Heart left ventricle (tissue), 13 donors: ENCODE results near the gene OR7G3.

Experiments used
- CTCF ChIP-seq, 12 donors: fragments of 200-600 bp; sonication (generic) in 4 of 12; IDR thresholded peaks; one replicate each; pipeline versions ENCODE4 v1.5.0 to v1.8.0; 2018 to 2022; ENCODE audit warnings: antibody characterized with exemption in 12 of 12, mild to moderate bottlenecking in 5 of 12
- POLR2A ChIP-seq, 2 donors: fragments of 450-650 bp; IDR thresholded peaks; one replicate each; pipeline ENCODE4 v1.6.1; 2017; ENCODE audit warnings: antibody characterized with exemption in 2 of 2, mild to moderate bottlenecking in 2 of 2, moderate library complexity in 2 of 2
- donor health status: ischemic (EF 13 %, LVEDD 7.1; RV severe dilation, severe dysfunction).
- donor health status: DM: no; HTN: yes; CAD: no.
- donor health status: DM: no; HTN: no; CAD: no.
- donor health status: ischemic (EF 25% LVEDD 6.9; RV normal size, moderate dysfunction).
- donor health status: ischemic (EF 25% LVEDD 5.7; RV mildly dilated, moderate dysfunction).
- donor health status: ischemic (EF 35%, LVEDD 5.7; RV mildly dilated, moderate dysfunction).
- donor health status: nonischemic (EF 11% LVEDD 7.7; RV severe dilation, severe dysfunction).
- donor health status: DM: yes; HTN: yes; CAD: no.
- donor health status: PGD.
- donor health status: ischemic (EF 29% LVEDD 5.4; RV normal size, mild dysfunction).
- donor health status: nonischemic (EF 23%, LVEDD 6.1; RV moderate dilation, normal function).

DNA sequence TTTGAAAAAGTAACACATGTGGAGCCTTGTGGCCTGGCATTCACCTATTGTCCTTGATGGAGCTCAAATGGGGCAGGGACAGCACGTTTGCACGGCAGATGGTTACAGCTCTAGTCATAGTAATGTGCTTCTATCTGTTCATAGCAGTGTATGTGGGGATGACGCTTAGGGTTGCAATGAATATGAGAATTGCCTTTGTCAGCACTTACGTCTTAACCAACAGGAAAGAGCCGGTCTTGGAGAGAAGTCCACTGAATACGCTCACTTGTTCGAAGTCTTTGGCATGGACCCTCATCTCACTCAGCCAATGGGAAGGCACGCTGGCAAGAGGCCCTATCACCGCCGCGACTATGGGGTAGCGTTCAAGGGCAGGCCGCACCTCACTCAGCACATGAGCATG is 33.1 kb upstream of the OR7G3 start:
- no peak for TF ChIP-seq POLR2A (IDR thresholded peaks at IDR 0.05)
- no peak for TF ChIP-seq CTCF (IDR thresholded peaks at IDR 0.05)
